ENCODE data around the gene ANXA3.

GRCh38 chr4:78609580-78609979 is 58.0 kb downstream of the ANXA3 start:
- no peak for TF ChIP-seq CTCF (IDR thresholded peaks at IDR 0.05; ENCODE audit: poor library complexity)
- TF ChIP-seq EZH2 (IDR thresholded peaks at IDR 0.05; ENCODE audit: borderline replicate concordance), result no peak

All from hepatocyte (in vitro differentiated cells).